ENCODE measurements around the gene TBRG4. TPM values are rescaled to one million over a fixed set of nuclear protein-coding genes. Genes with fewer than 3 reads are reported as not detected.

The TBRG4 gene
- polyA plus RNA-seq, 1 donor from 2014 or later = 52.8 TPM

DNA sequence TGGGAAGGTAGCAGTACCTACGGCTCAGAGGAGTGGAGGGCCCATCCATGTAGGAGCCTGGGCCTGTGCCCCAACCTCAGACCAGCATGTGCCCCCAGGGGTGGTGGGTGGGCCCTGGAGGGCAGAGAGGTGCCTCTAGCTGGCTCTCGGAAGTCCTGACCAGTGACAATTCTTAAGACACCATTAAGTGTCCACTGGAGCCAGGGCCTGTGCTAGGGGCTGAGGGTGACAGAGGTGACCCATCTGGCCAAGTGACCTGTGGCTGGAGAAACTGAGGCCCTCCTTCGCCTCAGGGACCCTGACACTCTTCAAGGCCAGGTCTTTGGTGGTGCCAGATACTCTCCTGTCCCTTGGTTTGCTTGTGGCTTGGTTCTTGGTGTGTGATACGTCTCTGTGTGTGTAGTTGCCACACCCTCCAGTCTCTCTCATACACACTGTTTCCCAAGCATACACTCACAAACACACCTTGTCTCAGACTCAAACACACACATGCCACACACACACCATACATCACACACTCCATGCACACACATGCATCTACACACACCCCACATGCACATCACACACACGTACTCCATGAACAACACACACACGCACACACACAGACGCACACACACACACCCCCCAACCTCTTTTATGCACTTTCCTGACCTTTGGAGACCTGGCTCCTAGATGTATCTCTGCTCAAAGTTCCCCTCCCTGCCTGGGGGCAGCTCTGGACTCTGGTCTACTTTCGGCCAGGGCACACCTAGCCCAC, 45.2 kb upstream of the TBRG4 start:
- Histone ChIP-seq H3K36me3 (ENCODE audit: insufficient read depth, low read length) (no peaks in the 10 kb centered on the region), H3K79me2 (replicated peaks; ENCODE audit: insufficient read depth, low read length) (no peaks in the 10 kb centered on the region), H4K20me1 (ENCODE audit: insufficient read depth) (no peaks in the 10 kb centered on the region), H2AFZ (ENCODE audit: low read depth, low read length) (no peak overlapping the region), H3K27me3 (ENCODE audit: insufficient read depth, low read depth, low read length) (peaks cover 25% of the 10 kb centered on the region), H3K9ac (ENCODE audit: low read length) (no peak overlapping the region), H3K27ac (ENCODE audit: low read length) (no peak overlapping the region), H3F3A (ENCODE audit: insufficient read depth, low read length, poor library complexity, severe bottlenecking) (no peaks in the 10 kb centered on the region), H3K4me3 (ENCODE audit: low read length) (no peak overlapping the region), H3K4me2 (ENCODE audit: low read length) (no peak overlapping the region), H3K9me3 (ENCODE audit: low read length) (no peaks in the 10 kb centered on the region), H3K9me2 (ENCODE audit: insufficient read depth, low read length) (no peaks in the 10 kb centered on the region)
- no peak for TF ChIP-seq EZH2 (IDR thresholded peaks at IDR 0.05; ENCODE audit: borderline replicate concordance, insufficient read depth, low read length, poor library complexity, severe bottlenecking)
- no peak for TF ChIP-seq RAD21 (conservative IDR thresholded peaks at IDR 0.05)
- no peak for TF ChIP-seq SMC3 (conservative IDR thresholded peaks at IDR 0.05; ENCODE audit: poor library complexity)
- TF ChIP-seq, protein P1, sequence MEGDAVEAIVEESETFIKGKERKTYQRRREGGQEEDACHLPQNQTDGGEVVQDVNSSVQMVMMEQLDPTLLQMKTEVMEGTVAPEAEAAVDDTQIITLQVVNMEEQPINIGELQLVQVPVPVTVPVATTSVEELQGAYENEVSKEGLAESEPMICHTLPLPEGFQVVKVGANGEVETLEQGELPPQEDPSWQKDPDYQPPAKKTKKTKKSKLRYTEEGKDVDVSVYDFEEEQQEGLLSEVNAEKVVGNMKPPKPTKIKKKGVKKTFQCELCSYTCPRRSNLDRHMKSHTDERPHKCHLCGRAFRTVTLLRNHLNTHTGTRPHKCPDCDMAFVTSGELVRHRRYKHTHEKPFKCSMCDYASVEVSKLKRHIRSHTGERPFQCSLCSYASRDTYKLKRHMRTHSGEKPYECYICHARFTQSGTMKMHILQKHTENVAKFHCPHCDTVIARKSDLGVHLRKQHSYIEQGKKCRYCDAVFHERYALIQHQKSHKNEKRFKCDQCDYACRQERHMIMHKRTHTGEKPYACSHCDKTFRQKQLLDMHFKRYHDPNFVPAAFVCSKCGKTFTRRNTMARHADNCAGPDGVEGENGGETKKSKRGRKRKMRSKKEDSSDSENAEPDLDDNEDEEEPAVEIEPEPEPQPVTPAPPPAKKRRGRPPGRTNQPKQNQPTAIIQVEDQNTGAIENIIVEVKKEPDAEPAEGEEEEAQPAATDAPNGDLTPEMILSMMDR (IDR thresholded peaks at IDR 0.05; ENCODE audit: poor library complexity, severe bottlenecking) = no peak
- no peak for TF ChIP-seq MXI1 (conservative IDR thresholded peaks at IDR 0.05; ENCODE audit: poor library complexity, severe bottlenecking)
- TF ChIP-seq, protein P2, sequence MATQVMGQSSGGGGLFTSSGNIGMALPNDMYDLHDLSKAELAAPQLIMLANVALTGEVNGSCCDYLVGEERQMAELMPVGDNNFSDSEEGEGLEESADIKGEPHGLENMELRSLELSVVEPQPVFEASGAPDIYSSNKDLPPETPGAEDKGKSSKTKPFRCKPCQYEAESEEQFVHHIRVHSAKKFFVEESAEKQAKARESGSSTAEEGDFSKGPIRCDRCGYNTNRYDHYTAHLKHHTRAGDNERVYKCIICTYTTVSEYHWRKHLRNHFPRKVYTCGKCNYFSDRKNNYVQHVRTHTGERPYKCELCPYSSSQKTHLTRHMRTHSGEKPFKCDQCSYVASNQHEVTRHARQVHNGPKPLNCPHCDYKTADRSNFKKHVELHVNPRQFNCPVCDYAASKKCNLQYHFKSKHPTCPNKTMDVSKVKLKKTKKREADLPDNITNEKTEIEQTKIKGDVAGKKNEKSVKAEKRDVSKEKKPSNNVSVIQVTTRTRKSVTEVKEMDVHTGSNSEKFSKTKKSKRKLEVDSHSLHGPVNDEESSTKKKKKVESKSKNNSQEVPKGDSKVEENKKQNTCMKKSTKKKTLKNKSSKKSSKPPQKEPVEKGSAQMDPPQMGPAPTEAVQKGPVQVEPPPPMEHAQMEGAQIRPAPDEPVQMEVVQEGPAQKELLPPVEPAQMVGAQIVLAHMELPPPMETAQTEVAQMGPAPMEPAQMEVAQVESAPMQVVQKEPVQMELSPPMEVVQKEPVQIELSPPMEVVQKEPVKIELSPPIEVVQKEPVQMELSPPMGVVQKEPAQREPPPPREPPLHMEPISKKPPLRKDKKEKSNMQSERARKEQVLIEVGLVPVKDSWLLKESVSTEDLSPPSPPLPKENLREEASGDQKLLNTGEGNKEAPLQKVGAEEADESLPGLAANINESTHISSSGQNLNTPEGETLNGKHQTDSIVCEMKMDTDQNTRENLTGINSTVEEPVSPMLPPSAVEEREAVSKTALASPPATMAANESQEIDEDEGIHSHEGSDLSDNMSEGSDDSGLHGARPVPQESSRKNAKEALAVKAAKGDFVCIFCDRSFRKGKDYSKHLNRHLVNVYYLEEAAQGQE (IDR thresholded peaks at IDR 0.05; ENCODE audit: borderline replicate concordance) = no peak
- no peak for TF ChIP-seq POLR2AphosphoS5 (IDR thresholded peaks at IDR 0.05)

DNA sequence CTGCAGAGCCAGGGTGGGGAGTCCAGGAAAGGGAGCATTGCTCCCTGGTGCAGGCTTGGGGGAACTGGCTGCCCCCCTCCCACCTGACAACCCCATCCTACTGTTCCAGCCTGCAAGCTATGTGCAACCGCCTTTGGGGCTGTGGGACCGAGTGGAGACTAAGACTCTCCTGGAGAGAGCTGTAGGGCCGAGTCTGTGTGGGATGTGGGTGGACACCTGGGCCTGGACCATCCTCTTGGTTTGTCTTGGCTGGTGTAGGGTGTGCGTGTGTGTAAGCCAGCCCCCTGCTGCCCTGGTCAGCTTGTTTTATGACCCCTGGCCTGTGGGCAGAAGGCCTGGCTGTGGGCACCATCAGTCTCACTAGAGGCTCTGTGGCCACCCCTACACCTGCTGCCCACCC, 44.4 kb upstream of the TBRG4 start:
- Histone ChIP-seq H3K4me3 (ENCODE audit: low read length) (no peak overlapping the region), H3K9me2 (ENCODE audit: insufficient read depth, low read length) (no peaks in the 10 kb centered on the region), H3K9me3 (ENCODE audit: low read length) (no peaks in the 10 kb centered on the region), H3K27ac (ENCODE audit: low read length) (no peak overlapping the region), H3K36me3 (ENCODE audit: insufficient read depth, low read length) (no peaks in the 10 kb centered on the region), H3K4me2 (ENCODE audit: low read length) (no peak overlapping the region), H3K79me2 (replicated peaks; ENCODE audit: insufficient read depth, low read length) (no peaks in the 10 kb centered on the region), H4K20me1 (ENCODE audit: insufficient read depth) (no peaks in the 10 kb centered on the region), H3K27me3 (ENCODE audit: insufficient read depth, low read depth, low read length) (peaks cover 25% of the 10 kb centered on the region), H3F3A (ENCODE audit: insufficient read depth, low read length, poor library complexity, severe bottlenecking) (no peaks in the 10 kb centered on the region), H3K9ac (ENCODE audit: low read length) (no peak overlapping the region), H2AFZ (ENCODE audit: low read depth, low read length) (no peak overlapping the region)
- TF ChIP-seq MXI1 (conservative IDR thresholded peaks at IDR 0.05; ENCODE audit: poor library complexity, severe bottlenecking) (no peak), EZH2 (IDR thresholded peaks at IDR 0.05; ENCODE audit: borderline replicate concordance, insufficient read depth, low read length, poor library complexity, severe bottlenecking) (no peak), RAD21 (conservative IDR thresholded peaks at IDR 0.05) (no peak), EP300 (conservative IDR thresholded peaks at IDR 0.05; ENCODE audit: poor library complexity, severe bottlenecking) (no peak), TAF1 (IDR thresholded peaks at IDR 0.05; ENCODE audit: low read depth) (no peak), POLR2AphosphoS5 (IDR thresholded peaks at IDR 0.05) (no peak), SMC3 (conservative IDR thresholded peaks at IDR 0.05; ENCODE audit: poor library complexity) (no peak)
- TF ChIP-seq, protein P2 (IDR thresholded peaks at IDR 0.05; ENCODE audit: borderline replicate concordance) = no peak
- TF ChIP-seq, protein P1 (IDR thresholded peaks at IDR 0.05; ENCODE audit: poor library complexity, severe bottlenecking) = no peak
